GM18498 (cell line): ENCODE data around the gene ATP6V1B1.

ENCODE experiments used
- ATAC-seq: cut with Tn5 transposase; IDR thresholded peaks from one replicate; pipeline ENCODE4 v1.9.1; 2021; ENCODE audit warnings: mild to moderate bottlenecking, moderate library complexity; ENCODE audit not compliant: unreplicated experiment

The ATP6V1B1 gene

DNA sequence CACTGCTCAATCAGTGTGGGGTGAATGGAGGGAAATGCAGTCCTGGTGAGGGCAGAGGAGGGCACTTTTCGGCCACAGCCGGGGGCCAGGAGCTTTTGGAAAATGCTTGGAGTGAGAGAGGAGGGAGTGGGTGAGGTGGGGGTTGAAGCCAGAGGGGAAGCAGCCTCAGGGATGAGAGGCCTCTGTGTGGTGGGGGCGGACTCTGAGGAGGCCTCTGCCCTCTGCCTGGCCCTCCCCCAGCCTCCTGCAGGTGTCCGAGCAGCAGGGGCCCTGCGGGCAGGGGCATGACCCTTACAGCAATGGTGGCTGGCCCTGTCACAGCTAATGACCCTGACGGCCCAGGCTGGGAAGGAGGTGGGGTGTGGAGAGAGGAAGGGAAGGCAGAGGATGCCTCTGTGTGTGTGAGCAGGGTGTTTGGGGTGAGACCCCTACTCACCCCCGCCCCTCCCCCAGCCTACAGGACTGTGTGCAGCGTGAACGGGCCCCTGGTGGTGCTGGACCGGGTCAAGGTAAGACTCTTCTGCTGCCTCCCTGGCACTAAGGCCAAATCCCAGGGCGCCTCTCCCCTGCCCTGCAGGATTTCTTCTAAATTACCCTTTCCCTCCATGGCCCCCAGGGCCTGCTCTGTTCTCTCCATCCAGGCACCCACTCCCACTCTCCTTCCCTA lies 7.6 kb downstream of the ATP6V1B1 start:
- no peak for ATAC-seq

DNA sequence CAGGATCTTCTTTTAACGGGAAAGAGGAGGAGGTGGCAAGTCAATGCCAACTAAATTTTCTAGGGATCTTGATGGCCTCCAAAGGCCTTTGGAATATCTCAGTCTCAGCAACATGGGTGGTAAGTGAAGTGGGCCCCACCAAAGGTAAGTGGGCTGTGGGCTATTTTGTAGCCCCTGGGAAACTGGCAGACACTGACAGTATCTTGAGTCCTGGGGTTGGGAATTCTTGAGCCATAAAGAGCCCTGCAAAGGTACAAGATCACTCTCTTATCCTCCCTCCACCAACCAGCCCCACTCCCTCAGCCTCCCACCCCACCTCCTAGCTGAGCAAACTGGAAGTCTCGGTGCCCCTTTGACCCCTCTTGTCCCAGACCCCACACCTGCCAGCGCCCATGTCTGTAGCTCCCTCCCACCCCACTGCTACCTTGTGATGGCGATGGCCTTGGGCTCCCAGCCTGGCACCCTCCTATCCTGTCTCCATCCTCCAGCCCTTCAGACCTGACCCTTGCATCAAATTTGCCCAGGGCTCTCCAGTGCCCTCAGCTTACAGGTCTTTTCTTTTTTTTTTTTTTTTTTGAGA lies 8.5 kb downstream of the ATP6V1B1 start:
- no peak for ATAC-seq

DNA sequence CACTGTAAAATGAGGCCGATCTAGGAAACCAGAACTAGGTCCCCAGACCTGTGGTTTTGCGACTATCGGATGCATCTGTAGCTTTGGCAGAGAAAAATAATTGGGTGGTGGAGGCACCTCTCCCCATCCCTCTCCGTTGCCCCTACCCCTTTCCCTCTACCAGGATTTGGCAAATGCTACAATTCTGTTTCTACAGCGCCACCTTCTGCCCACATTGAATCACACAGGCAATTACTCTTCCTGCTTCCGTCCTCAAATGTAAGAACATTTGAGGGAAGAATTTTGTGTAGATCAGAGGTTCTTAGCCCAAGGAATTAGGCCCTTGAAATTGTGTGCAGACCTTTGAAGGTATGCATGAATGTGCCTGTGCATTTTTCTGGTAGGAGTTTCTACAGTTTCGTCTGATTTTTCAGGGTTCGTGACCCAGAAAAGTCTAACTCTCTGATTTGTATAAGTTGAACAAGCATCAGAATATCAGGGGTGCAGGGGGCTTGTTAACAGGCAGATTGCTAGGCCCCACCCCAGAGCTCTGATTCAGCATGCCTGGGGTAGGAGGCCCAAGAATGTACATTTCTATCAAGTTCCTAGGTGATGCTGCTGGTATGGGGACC lies 11.2 kb downstream of the ATP6V1B1 start:
- no peak for ATAC-seq

DNA sequence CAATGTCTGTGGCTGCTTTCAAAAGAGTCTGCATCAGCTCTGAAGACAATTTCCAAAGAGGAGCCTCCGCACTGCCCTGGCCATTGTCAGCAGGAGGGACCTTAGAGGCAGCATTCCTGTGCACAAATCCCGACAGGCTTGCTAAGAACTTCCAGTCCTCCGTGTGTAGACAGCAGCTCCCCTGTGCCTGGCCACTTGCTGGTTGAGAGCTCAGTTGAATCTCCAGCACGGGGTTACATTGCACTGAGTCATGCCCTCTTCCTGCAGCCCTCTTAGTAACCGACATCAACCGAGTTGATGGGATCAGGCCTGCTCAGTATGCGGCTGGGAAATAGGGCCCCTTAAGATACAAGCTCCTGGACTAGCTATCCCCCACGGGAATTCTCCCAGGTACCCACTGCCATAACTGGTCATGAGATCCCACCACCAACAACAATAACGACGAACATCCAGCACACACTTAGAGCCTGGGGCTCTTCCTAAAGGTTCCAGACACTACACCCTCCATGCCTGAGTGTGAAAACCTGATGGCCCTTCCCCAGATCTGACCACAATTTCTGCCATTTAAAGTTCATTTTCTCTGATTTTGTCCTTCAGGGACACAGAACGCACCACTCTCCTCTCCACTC lies 12.0 kb downstream of the ATP6V1B1 start:
- ATAC-seq = no peak

DNA sequence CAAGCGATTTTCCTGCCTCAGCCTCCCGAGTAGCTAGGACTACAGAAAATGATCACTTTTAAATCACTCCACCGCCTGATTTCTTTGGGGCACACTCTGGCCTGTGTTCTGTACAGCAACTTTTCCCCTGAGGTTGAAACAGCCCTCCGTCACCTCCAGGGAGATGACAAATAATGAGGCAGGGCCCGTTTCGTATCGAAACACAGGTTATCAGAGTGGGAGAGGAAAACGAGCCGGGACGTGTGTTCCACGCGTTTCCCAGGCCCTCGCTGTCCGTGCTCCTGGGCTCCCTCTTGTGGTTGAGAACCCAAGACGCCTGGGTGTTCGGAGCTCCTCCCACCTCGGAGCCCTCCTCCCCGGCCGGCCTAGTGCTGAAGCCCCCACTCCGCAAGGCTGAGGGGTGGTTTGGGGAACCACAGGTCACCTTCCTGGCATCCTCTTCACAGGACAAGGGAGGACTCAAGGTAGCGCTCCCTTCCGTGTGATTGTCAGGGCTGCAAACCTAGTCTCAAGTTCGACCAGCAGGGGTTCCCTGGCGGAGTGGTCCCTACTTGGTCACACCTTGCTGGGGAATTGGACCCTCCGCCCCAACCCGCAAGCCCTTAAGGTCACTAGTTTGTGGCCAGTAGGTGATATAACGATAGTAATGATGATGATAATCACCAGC lies 12.8 kb downstream of the ATP6V1B1 start:
- ATAC-seq = peak; percentile 87

DNA sequence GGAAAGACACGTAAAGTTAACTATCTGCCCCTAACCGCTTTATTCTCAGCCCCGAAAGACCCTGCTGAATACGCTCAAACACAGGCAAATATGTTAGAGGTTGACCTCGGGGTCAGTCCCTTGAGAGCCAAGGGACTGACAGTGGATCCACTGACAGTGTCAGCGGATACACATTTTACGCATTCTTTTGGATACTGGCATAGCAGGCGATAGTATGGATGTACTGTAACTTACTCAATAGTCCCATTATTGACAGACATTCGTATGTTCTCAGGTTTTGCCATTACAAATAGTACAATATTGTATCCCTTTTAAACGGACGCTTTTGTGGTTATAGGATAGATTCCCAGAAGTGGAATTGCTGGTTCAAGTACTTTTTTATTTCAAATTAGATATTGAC lies 13.4 kb downstream of the ATP6V1B1 start:
- ATAC-seq = no peak

DNA sequence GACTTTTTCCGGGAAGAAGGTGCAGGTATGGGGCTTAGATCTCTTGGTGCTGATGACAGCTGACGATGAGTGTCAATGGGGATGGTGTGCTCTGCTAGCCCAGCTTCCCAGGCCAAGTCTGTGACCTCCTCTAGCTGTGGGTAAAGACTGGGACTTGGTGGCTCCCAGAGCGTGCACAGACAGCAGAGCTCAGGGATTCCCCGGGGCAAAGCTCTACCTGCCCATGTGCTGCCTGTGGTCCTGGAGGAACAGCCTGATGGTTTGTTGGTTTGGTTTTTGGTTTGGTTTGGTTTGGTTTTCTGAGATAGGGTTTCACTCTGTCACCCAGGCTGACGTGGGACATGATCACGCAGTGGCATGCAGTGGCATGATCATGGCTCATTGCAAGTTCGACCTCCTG lies 19.2 kb downstream of the ATP6V1B1 start:
- ATAC-seq = no peak

DNA sequence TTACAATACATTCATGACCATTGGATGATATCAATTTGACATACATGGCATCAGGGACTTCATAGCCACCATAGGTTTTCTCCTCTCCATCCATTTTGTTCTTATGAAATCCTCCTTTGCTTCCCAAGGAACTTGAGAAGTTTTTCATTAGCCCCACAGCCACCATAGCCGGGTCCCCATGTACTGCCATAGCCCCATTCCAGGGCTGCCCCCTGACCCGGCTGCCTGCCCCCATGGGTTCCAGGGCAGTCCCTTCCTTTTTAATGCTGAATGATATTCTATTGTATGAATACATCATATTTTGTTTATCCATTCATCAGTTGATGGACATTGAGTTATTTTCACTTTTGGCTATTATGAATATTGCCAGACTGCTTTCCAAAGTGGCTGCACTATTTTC lies 20.4 kb downstream of the ATP6V1B1 start:
- ATAC-seq = no peak

DNA sequence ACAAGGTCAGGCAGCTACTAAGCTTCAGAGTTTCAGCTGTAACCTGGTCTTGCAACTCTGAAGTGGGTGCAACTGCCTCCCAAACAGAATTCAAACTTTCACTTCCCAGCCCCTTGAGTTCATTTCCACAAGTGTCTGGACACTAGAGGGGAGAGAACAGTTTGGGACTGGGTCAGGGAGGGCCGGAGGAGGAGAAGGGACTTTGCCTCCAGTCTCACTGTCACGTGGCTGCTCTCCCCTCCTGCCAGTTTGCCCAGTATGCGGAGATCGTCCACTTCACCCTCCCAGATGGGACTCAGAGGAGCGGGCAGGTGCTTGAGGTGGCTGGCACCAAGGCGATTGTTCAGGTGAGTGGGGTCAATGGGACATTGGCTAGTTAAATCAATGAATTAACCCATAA lies 22.1 kb downstream of the ATP6V1B1 start:
- ATAC-seq = no peak

DNA sequence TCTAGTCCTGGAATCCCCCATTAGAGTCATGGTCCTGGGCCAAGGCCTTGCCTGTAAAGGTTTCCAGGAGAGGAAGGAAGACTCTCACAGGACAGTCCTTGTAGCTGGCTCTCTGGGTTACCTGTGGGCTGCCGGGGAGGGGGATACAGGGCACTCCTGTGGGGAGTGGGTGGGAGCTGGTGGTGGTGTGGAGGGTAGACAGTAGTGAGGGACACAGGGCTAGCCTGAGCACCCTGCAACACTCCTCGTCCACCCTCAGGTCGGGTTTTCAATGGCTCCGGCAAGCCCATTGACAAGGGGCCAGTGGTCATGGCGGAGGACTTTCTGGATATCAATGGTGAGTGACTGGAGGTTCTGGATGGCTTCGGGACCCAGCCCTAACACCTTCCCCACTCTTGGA lies 23.1 kb downstream of the ATP6V1B1 start:
- ATAC-seq = no peak

DNA sequence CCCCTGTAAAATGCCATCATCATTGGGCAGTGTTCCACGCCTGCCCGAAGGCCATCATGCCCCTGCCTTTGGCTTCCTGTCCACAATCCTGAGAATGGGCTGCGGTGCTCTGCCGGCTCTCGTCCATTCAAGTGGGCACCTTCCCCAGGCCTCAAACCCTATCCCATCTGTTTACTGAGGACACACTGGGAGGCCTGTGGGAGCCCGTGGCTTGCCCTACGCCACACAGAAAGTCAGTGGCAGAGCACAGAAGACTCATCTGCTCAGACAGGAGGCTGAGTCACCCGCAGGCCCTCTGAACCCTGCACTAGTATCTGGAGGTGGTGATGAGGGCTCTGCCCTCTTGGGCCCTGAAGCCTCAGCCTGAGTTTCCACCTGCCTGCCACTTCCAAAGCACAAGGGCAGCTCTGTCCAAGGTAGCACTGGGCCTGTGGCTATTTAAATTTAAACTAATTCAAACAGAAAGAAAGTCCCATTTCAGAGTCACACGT lies 23.6 kb downstream of the ATP6V1B1 start:
- no peak for ATAC-seq

DNA sequence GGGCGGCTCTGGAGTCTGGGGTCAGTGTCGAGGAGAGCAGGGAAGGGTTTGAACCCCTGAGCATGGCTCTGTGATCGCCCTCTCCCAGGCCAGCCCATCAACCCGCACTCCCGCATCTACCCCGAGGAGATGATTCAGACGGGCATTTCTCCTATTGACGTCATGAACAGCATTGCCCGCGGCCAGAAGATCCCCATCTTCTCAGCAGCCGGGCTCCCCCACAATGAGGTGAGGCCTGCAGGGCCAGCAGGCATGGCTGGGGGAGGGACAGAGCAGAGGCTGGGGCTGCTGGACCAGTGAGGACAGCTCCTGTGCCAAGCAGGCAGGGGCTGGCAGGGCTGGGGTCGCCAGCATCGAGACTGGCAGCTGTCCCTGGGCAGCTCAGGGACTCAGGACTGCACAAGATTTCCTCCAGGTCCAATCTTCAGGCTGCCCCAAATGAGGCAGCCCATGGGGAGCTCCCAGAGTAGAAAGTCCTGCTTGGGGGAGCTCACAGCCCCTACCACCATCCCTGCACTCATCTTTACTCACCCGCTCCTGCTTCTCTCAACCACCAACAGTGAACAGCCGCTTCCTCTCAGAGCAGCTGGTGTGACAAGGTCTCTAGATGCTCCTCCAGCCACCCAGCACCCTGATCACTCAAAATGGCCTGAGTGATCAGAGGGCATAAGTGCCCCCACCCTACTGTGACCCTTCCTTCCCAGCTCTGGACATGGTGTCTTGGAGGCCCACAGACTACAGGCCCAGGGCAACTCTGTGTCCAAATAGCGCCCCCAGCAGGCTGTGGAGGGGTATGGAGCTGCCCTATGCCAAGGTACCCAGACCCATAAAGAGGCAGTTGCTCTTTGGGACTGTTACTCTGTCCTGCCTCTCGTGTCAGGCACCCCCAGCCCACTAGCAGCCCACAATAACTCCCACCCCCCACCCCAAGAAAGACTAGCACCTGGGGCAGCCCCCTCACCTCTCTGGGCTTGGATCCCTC lies 24.4 kb downstream of the ATP6V1B1 start:
- ATAC-seq = no peak

DNA sequence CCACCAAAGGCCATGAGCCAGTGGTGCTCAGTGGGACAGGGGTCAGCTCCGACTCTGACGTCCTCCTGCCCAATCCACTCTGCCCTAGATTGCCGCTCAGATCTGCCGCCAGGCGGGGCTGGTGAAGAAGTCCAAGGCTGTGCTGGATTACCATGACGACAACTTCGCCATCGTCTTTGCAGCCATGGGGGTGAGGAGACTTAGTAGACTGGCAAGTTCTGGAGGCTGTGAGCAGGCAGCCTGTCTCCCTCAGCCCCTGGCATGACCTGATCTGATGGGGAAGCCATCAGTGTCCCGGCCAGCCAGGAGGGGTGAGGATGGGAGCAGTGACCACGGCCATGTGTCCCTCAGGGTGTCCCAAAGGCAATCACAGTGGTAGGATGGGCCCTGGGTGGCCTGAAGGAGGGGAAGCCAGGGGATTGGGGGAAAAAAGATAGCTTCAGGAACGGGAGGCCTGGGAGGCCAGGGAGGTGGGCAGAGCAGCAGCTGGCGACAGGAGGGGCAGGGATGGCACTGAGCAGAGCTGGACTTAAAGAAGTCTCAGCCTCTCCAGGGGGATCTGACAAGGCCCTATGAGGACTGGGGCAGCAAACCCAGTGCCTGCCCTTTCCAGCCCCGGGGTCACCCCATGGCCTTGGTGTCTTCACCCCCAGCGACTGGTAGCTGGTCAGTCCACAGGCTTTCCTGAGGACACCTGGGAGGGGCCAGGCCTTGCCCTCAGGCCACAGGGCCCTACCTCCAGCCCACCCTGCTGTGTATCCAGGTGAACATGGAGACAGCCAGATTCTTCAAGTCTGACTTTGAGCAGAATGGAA lies 25.3 kb downstream of the ATP6V1B1 start:
- ATAC-seq = no peak

DNA sequence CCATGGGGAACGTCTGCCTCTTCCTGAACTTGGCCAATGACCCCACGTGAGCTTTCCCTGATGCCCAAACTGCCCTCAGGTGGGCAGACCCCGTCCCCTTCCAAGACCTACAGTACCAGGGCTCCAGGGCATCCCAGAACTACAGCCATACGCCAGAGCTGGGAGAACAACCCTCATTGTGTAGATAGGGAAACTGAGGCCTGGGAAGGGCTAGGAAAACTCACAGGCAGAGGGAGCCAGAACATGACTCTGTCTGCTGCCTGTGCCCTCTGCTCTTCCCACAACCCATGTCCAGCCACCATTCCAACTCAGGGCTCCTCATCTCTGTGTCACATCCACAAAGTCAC lies 25.9 kb downstream of the ATP6V1B1 start:
- ATAC-seq = no peak

DNA sequence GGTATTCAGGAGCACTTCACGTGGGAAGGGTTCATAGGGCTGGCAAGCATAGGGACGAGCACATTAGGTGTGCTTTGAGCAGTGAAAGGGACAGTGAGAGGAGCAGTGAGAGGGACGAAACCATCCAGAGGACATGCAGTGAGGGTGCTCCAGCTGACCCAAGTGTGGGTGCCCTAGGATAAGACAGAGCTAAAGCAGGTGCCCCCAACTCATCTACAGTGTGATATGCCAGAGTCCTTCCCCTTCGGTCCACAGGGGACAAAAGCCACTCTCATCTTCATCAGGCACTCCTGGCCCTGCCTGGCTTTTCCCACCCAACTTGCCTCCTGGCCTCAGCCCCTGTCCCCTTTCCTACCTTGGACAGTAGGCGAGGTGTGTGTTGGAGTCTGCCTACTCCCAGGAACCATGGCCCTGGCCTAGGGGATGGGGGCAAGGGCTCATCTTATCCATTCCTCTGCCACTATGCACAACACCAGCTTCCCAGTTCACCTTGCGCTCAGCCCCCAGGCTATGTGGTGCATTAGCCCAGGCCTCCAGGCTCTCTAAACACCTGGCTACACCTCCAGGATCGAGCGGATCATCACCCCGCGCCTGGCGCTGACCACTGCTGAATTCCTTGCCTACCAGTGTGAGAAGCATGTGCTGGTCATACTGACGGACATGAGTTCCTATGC lies 26.6 kb downstream of the ATP6V1B1 start:
- ATAC-seq = no peak

DNA sequence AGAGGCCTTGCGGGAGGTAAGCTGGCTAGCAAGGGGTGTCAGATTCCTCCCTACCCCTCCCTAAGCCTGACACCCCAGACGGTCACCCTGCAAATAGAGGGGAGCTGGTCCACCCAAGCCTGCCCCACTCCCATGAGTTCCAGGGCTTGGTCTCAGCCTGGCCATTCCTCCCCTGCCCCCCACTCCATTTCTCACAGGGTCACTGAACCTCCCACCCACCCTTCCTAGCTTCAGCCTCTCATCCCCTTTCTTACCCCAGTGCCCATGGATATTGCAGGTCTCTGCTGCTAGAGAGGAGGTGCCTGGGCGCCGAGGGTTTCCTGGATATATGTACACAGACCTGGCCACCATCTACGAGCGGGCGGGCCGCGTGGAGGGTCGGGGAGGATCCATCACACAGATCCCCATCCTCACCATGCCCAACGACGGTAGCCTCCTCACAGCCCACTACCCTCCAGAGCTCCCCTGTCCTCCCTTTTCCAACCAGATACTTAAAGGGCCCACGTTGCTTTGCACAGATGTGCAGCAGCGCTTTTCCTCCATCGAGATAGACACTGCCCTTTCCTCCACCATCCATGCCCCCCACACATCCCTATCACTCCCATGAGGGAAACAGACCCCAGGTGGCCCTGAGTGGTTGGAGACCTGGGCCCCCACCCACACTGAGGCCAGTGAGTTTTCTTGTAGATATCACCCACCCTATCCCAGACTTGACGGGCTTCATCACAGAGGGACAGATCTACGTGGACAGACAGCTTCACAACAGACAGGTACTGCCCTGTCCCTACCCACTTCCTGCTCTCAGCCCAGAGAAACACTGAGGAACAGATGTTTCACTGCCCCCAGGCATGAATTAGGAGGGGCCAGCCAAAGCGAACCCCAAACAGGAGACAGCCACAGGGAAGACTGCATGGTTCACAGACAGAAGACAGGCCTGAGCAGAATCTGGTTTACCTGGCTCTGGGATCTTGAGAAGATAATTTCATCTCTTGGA lies 27.5 kb downstream of the ATP6V1B1 start:
- ATAC-seq = no peak

DNA sequence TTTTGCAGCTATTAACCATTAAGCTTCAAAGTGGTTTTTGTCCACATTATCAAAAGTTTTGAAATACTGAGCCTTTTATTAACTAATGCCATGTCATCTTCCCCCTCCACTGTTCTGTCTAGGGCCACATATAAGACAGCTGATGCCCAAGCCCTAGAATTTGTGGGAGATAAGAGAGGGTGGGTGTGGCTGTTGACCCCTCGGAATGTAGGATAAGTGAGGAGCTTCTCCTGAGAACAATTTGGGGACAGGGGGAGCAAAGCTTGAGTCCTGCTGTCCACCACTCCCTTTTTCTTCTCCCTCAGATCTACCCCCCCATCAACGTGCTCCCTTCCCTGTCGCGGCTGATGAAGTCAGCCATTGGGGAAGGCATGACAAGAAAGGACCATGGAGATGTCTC lies 28.4 kb downstream of the ATP6V1B1 start:
- no peak for ATAC-seq
